Spleen (tissue), 11 donors: ENCODE results near the gene GNAT1. TPM values are rescaled to one million over a fixed set of nuclear protein-coding genes. Genes with fewer than 3 reads are reported as not detected.
"Not testable (repeated sequence)": the region's sequence is repeated elsewhere in the genome, so short reads cannot be mapped to it uniquely, and the experiment has no call there.

ENCODE experiments used
- DNase-seq: peaks from one replicate; pipeline ENCODE4 v3.0.0-alpha.2; 2020
- H3K27ac ChIP-seq, 8 donors: fragments of 200-600 bp; sonication (generic) in 7 of 8; 1 replicate in 4 of 8; 2 replicates in 4 of 8; pipeline versions ENCODE4 v1.5.0 to v1.8.0; 2016 to 2021; ENCODE audit warnings: inconsistent platforms in 4 of 8, mild to moderate bottlenecking in 4 of 8, moderate library complexity in 1 of 8
- H3K27me3 ChIP-seq, 7 donors: fragments of 200-600 bp; sonication (generic) in 6 of 7; replicated peaks in 1 of 7; 1 replicate in 4 of 7; 2 replicates in 3 of 7; pipeline versions ENCODE4 v1.5.0 to v1.8.0; 2016 to 2021; ENCODE audit warnings: inconsistent platforms in 3 of 7, mild to moderate bottlenecking in 1 of 7
- H3K36me3 ChIP-seq, 6 donors: fragments of 200-600 bp; sonication (generic) in 5 of 6; 1 replicate in 4 of 6; 2 replicates in 2 of 6; pipeline versions ENCODE4 v1.5.0 to v1.8.0; 2016 to 2021; ENCODE audit warnings: inconsistent platforms in 2 of 6
- H3K4me1 ChIP-seq, 6 donors: fragments of 200-600 bp; sonication (generic) in 5 of 6; 1 replicate in 3 of 6; 2 replicates in 3 of 6; pipeline versions ENCODE4 v1.5.0 to v1.8.0; 2016 to 2021; ENCODE audit warnings: inconsistent platforms in 3 of 6
- H3K4me3 ChIP-seq, 8 donors: fragments of 200-600 bp; sonication (generic) in 7 of 8; 1 replicate in 4 of 8; 2 replicates in 4 of 8; pipeline versions ENCODE4 v1.5.0 to v1.8.0; 2016 to 2021; ENCODE audit warnings: inconsistent platforms in 4 of 8, mild to moderate bottlenecking in 4 of 8, moderate library complexity in 2 of 8
- H3K9me3 ChIP-seq, 8 donors: fragments of 200-600 bp; sonication (generic) in 7 of 8; 1 replicate in 4 of 8; 2 replicates in 4 of 8; pipeline versions ENCODE4 v1.5.0 to v1.8.0; 2016 to 2021; ENCODE audit warnings: inconsistent platforms in 4 of 8
- CTCF ChIP-seq, 11 experiments: fragments of 200-600 bp in 7 of 11; fragments of 450-650 bp in 4 of 11; sonication (generic) in 4 of 11; IDR thresholded peaks in 8 of 11; conservative IDR thresholded peaks in 3 of 11; 1 replicate in 7 of 11; 2 replicates in 4 of 11; pipeline versions ENCODE4 v1.4.0 to v1.8.0; 2016 to 2021; ENCODE audit warnings: antibody characterized with exemption in 11 of 11, inconsistent platforms in 4 of 11, mild to moderate bottlenecking in 1 of 11
- POLR2A ChIP-seq, 3 donors: fragments of 450-650 bp; IDR thresholded peaks; one replicate each; pipeline ENCODE4 v1.5.1; 2017; ENCODE audit warnings: antibody characterized with exemption in 3 of 3, mild to moderate bottlenecking in 1 of 3
- POLR2AphosphoS5 ChIP-seq, 3 donors: sonication (generic); formaldehyde crosslinking; IDR thresholded peaks; one replicate each; pipeline ENCODE4 v1.5.1; 2017; ENCODE audit warnings: antibody characterized with exemption in 3 of 3
- WGBS, 5 donors: extraction: QIAGEN DNeasy Blood & Tissue Kit in 3 of 5; methylation state at CpG; one replicate each; pipeline versions ENCODE4 v1.1.5 to v1.1.7; 2013 to 2018; 5-methylcytosine and 5-hydroxymethylcytosine counted together
- intact Hi-C: fragments of 100-400 bp; cut with DNase I; formaldehyde crosslinking; loops from one replicate; pipeline ENCODE4 v1.15.0; 2023; ENCODE audit warnings: low total_unique reads
- polyA plus RNA-seq, 3 donors: library from polyadenylated mRNA; stranded (reverse); fragments of 200-250 nt; gene quantifications; one replicate each; pipeline ENCODE4 v1.2.1, GENCODE V29; 2013
- total RNA-seq, 7 donors: library from RNA; depleted of rRNA in 3 of 7; stranded (reverse); fragments of >200 nt in 3 of 7; fragmentation: NEBNext Ultra II Directional in 4 of 7; extraction: Animal tissue kit (Norgen Biotek cat#: 25700) in 4 of 7; gene quantifications; one replicate each; pipeline versions ENCODE4 v1.1.0 to v1.2.1, GENCODE V29; 2016 to 2021
- donor health status: healthy with polysubstance abuse.
- donor health status: DM: no; HTN: no; CAD: no; lungs with moderate emphysema.
- donor health status: DM: no; HTN: no; CAD: no.
- donor health status: Bipolar disorder and iron deficiency.
- donor health status: healthy.
- donor health status: DM: no; HTN: no; CAD: no.
- donor health status: DM: yes; HTN: yes; CAD: no.

The GNAT1 gene
- total and polyA plus RNA-seq, 10 donors, result 0.05 to 0.44 (median 0.18) TPM; not detected in 7

- DNase-seq, result no peak
- Histone ChIP-seq H3K4me3 (no peak overlapping the region), H3K27ac (no peak overlapping the region), H3K9me3 (no peaks in the 10 kb centered on the region), H3K27me3 (peaks cover 0 to 34% (median 14%) of the 10 kb centered on the region in 7 donors), H3K36me3 (no peaks in the 10 kb centered on the region), H3K4me1 (peaks cover 7 to 12% (median 9%) of the 10 kb centered on the region in 6 donors)
- no peak for TF ChIP-seq CTCF (IDR thresholded peaks at IDR 0.05 in 8 of 11, conservative IDR thresholded peaks at IDR 0.05 in 3 of 11)
- no peak for TF ChIP-seq POLR2A (IDR thresholded peaks at IDR 0.05)
- TF ChIP-seq POLR2AphosphoS5 (IDR thresholded peaks at IDR 0.05), result no peak
- WGBS, 5 donors, result 81 to 91% (median 87%) methylated on average over 5 of the region's 5 CpGs; no CpG with 5 or more reads in 1 of the 5 donors
- intact Hi-C loops, result no loop called here
Observed at GRCh38 chr3:50210176-50210509, 18.7 kb downstream of the GNAT1 start.

- intact Hi-C loops, result no loop called here
- DNase-seq, result no peak
Observed at GRCh38 chr3:50210510-50211367, 19.3 kb downstream of the GNAT1 start.

GRCh38 chr3:50211368-50211717 is 19.9 kb downstream of the GNAT1 start:
- H3K27ac ChIP-seq, H3K36me3 ChIP-seq, H3K9me3 ChIP-seq, DNase-seq, H3K4me3 ChIP-seq, intact Hi-C loops, H3K4me1 ChIP-seq: not testable (repeated sequence)
- H3K27me3 ChIP-seq, result peaks cover 0 to 22% (median 2%) of the 10 kb centered on the region in 7 donors
- whole genome bisulfite sequencing, 5 donors, result 90 to 96% (median 93%) methylated on average over 5 of the region's 5 CpGs

More at GRCh38 chr3:50210510-50211367, 19.3 kb downstream of the GNAT1 start:
- peaks cover 0 to 28% (median 8%) of the 10 kb centered on the region in 7 donors for H3K27me3 ChIP-seq
- WGBS, 5 donors, result 80 to 91% (median 87%) methylated on average over 7 to 13 of the region's 13 CpGs
- H3K36me3 ChIP-seq, result no peaks in the 10 kb centered on the region
- TF ChIP-seq CTCF (IDR thresholded peaks at IDR 0.05 in 8 of 11, conservative IDR thresholded peaks at IDR 0.05 in 3 of 11) (no peak), POLR2A (IDR thresholded peaks at IDR 0.05) (no peak), POLR2AphosphoS5 (IDR thresholded peaks at IDR 0.05) (no peak)
- H3K9me3 ChIP-seq, result no peaks in the 10 kb centered on the region
- no peak overlapping the region for H3K27ac ChIP-seq
- peaks cover 1 to 7% (median 3%) of the 10 kb centered on the region in 6 donors for H3K4me1 ChIP-seq
- H3K4me3 ChIP-seq, result no peak overlapping the region

GRCh38 chr3:50211930-50212329 is 20.5 kb downstream of the GNAT1 start:
- no peak for DNase-seq
- intact Hi-C loops, result no loop called here
- Histone ChIP-seq H3K9me3 (no peaks in the 10 kb centered on the region), H3K27me3 (peaks cover 0 to 16% (median 0%) of the 10 kb centered on the region in 7 donors), H3K4me3 (no peak overlapping the region), H3K36me3 (no peaks in the 10 kb centered on the region), H3K27ac (no peak overlapping the region), H3K4me1 (no peaks in the 10 kb centered on the region)
- 40 to 75% (median 68%) methylated on average over 1 to 2 of the region's 2 CpGs for WGBS, 5 donors
- TF ChIP-seq CTCF (IDR thresholded peaks at IDR 0.05 in 8 of 11, conservative IDR thresholded peaks at IDR 0.05 in 3 of 11) (no peak), POLR2A (IDR thresholded peaks at IDR 0.05) (no peak), POLR2AphosphoS5 (IDR thresholded peaks at IDR 0.05) (no peak)
